MM.1S (cell line): ENCODE measurements around the gene SERPINA4.

ENCODE experiments used
- DNase-seq: peaks from one replicate; pipeline ENCODE4 v3.0.0-alpha.2; 2015
- H2AFZ ChIP-seq: fragments of 300-600 bp; sonication (generic); 2 replicates; pipeline ENCODE4 v1.6.0; 2016; ENCODE audit warnings: antibody characterized with exemption, low read length
- H3F3A ChIP-seq: fragments of 300-600 bp; sonication (generic); 2 replicates; pipeline ENCODE4 v1.6.1; 2016; ENCODE audit warnings: mild to moderate bottlenecking, antibody characterized with exemption, low read length, moderate library complexity, mixed read lengths; ENCODE audit not compliant: insufficient read depth
- H3K27ac ChIP-seq: fragments of 300-600 bp; sonication (generic); 2 replicates; pipeline ENCODE4 v1.5.1; 2016; ENCODE audit warnings: mild to moderate bottlenecking, low read length
- H3K27me3 ChIP-seq: fragments of 300-600 bp; sonication (generic); replicated peaks from 2 replicates; pipeline ENCODE4 v1.6.0; 2016; ENCODE audit warnings: low read length; ENCODE audit not compliant: insufficient read depth
- H3K36me3 ChIP-seq: fragments of 300-600 bp; sonication (generic); replicated peaks from 2 replicates; pipeline ENCODE4 v1.6.1; 2016; ENCODE audit warnings: mild to moderate bottlenecking, low read length, mixed read lengths; ENCODE audit not compliant: insufficient read depth
- H3K4me1 ChIP-seq: fragments of 300-600 bp; sonication (generic); 2 replicates; pipeline ENCODE4 v1.6.1; 2016; ENCODE audit warnings: low read length, mixed read lengths
- H3K4me2 ChIP-seq: fragments of 300-600 bp; sonication (generic); 2 replicates; pipeline ENCODE4 v1.6.0; 2016; ENCODE audit warnings: low read depth, low read length
- H3K4me3 ChIP-seq: fragments of 300-600 bp; sonication (generic); 2 replicates; pipeline ENCODE4 v1.5.1; 2016; ENCODE audit warnings: low read length, mixed read lengths
- H3K79me2 ChIP-seq: fragments of 300-600 bp; sonication (generic); 2 replicates; pipeline ENCODE4 v1.6.1; 2016; ENCODE audit warnings: mixed run types, low read length, mixed read lengths
- H3K9ac ChIP-seq: fragments of 300-600 bp; sonication (generic); 2 replicates; pipeline ENCODE4 v1.6.1; 2016; ENCODE audit warnings: low read length, mixed read lengths
- H3K9me2 ChIP-seq: fragments of 300-600 bp; sonication (generic); replicated peaks from 2 replicates; pipeline ENCODE4 v1.6.1; 2016; ENCODE audit warnings: mild to moderate bottlenecking, low read length, mixed read lengths; ENCODE audit not compliant: insufficient read depth
- H3K9me3 ChIP-seq: fragments of 300-600 bp; sonication (generic); replicated peaks from 2 replicates; pipeline ENCODE4 v1.6.1; 2016; ENCODE audit warnings: mild to moderate bottlenecking, low read length, mixed read lengths; ENCODE audit not compliant: insufficient read depth
- H4K20me1 ChIP-seq: fragments of 300-600 bp; sonication (generic); 2 replicates; pipeline ENCODE4 v1.6.1; 2016; ENCODE audit warnings: mild to moderate bottlenecking, low read length, moderate library complexity, mixed read lengths; ENCODE audit not compliant: insufficient read depth
- CTCF ChIP-seq: fragments of 300-600 bp; sonication (generic); IDR thresholded peaks from 2 replicates; pipeline ENCODE4 v1.5.1; 2016; ENCODE audit warnings: antibody characterized with exemption, low read length, mixed read lengths
- EZH2 ChIP-seq: fragments of 300-600 bp; sonication (generic); optimal IDR thresholded peaks from 2 replicates; pipeline ENCODE3; 2017; ENCODE audit warnings: low read depth, mild to moderate bottlenecking, antibody characterized with exemption, low read length, mixed read lengths
- EZH2phosphoT487 ChIP-seq: fragments of 300-600 bp; sonication (generic); IDR thresholded peaks from 2 replicates; pipeline ENCODE4 v1.6.1; 2018; ENCODE audit warnings: antibody characterized with exemption, low read length

Gene SERPINA4

GRCh38 chr14:94583557-94583956, 22.3 kb downstream of the SERPINA4 start:
- no peaks in the 10 kb centered on the region for H3K9me3 ChIP-seq
- no peaks in the 10 kb centered on the region for H3K9me2 ChIP-seq
- H3K27ac ChIP-seq = no peak overlapping the region
- H3K79me2 ChIP-seq = no peaks in the 10 kb centered on the region
- H3K4me2 ChIP-seq = no peak overlapping the region
- DNase-seq = no peak
- no peak overlapping the region for H3K4me3 ChIP-seq
- no peak overlapping the region for H2AFZ ChIP-seq
- no peaks in the 10 kb centered on the region for H3K36me3 ChIP-seq
- no peaks in the 10 kb centered on the region for H3K4me1 ChIP-seq
- TF ChIP-seq CTCF (no peak), EZH2phosphoT487 (no peak), EZH2 (no peak)
- H3K9ac ChIP-seq = no peak overlapping the region
- H3K27me3 ChIP-seq = no peaks in the 10 kb centered on the region
- H3F3A ChIP-seq = no peaks in the 10 kb centered on the region
- no peaks in the 10 kb centered on the region for H4K20me1 ChIP-seq

GRCh38 chr14:94584591-94585280, 23.5 kb downstream of the SERPINA4 start:
- Histone ChIP-seq H2AFZ (no peak overlapping the region), H3K9ac (no peak overlapping the region), H4K20me1 (no peaks in the 10 kb centered on the region), H3K9me2 (no peaks in the 10 kb centered on the region), H3K27me3 (no peaks in the 10 kb centered on the region), H3K4me3 (no peak overlapping the region), H3K4me1 (no peaks in the 10 kb centered on the region), H3K4me2 (no peak overlapping the region), H3K79me2 (no peaks in the 10 kb centered on the region), H3K9me3 (no peaks in the 10 kb centered on the region), H3F3A (no peaks in the 10 kb centered on the region), H3K36me3 (no peaks in the 10 kb centered on the region), H3K27ac (no peak overlapping the region)
- no peak for DNase-seq
- no peak for TF ChIP-seq CTCF
- TF ChIP-seq EZH2phosphoT487 = no peak
- no peak for TF ChIP-seq EZH2

- no peaks in the 10 kb centered on the region for H3K27me3 ChIP-seq
- H3K27ac ChIP-seq = no peak overlapping the region
- H3K36me3 ChIP-seq = no peaks in the 10 kb centered on the region
- no peak overlapping the region for H3K4me3 ChIP-seq
- H2AFZ ChIP-seq = no peak overlapping the region
- H3K9me3 ChIP-seq = no peaks in the 10 kb centered on the region
- H3K9ac ChIP-seq = no peak overlapping the region
- no peak for DNase-seq
- TF ChIP-seq EZH2 (no peak), CTCF (no peak), EZH2phosphoT487 (no peak)
- no peaks in the 10 kb centered on the region for H3K79me2 ChIP-seq
- H3F3A ChIP-seq = no peaks in the 10 kb centered on the region
- H3K4me1 ChIP-seq = no peaks in the 10 kb centered on the region
- H3K9me2 ChIP-seq = no peaks in the 10 kb centered on the region
- no peaks in the 10 kb centered on the region for H4K20me1 ChIP-seq
- no peak overlapping the region for H3K4me2 ChIP-seq
These were observed 25.4 kb downstream of the SERPINA4 start for GRCh38 chr14:94586635-94587034.
